ENCODE results near the gene RNF227. TPM values are rescaled to one million over a fixed set of nuclear protein-coding genes. Genes with fewer than 3 reads are reported as not detected.

RNF227 gene
- total RNA-seq, 1 experiment from 2014 or later, result 1.1 TPM

DNA sequence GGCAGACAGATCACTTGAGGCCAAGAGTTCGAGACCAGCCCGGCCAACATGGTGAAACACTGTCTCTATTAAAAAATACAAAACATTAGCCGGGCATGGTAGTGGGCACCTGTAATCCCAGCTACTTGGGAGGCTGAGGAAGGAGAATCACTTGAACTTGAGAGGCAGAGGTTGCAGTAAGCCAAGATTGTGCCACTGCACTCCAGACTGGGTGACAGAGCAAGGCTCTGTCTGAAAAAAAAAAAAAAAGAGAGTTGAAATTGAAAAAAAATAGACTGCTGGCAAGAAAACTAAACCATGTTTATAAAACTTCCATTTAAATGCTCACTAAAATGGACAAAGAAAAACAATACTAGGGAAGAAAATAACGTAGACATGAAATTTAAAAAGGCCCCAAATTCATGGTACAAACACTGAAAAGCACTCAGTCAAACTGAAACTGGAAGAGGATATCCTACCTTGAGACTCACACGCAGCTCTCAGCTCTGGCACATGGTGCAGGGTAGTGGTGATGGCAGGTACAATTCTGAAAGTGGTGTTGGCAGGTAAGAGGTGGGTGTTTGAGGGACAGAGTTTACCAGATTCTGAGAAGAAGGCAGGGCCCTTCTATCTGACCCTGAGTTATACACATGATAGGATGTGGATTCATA lies 35.2 kb upstream of the RNF227 start:
- Histone ChIP-seq H3K36me3 (ENCODE audit: insufficient read depth, low read length, poor library complexity, severe bottlenecking) (peaks cover 32% of the 10 kb centered on the region), H3K9me3 (ENCODE audit: low read depth, low read length, poor library complexity, severe bottlenecking) (no peaks in the 10 kb centered on the region), H3K4me3 (ENCODE audit: low read depth, low read length, poor library complexity, severe bottlenecking) (no peak overlapping the region), H3K4me1 (ENCODE audit: insufficient read depth, low read length, poor library complexity, severe bottlenecking) (no peaks in the 10 kb centered on the region), H3K27ac (ENCODE audit: low read depth, low read length, poor library complexity, severe bottlenecking) (no peak overlapping the region), H3K27me3 (replicated peaks; ENCODE audit: insufficient read depth, low read depth, low read length, poor library complexity) (no peaks in the 10 kb centered on the region)
- TF ChIP-seq, protein P1, sequence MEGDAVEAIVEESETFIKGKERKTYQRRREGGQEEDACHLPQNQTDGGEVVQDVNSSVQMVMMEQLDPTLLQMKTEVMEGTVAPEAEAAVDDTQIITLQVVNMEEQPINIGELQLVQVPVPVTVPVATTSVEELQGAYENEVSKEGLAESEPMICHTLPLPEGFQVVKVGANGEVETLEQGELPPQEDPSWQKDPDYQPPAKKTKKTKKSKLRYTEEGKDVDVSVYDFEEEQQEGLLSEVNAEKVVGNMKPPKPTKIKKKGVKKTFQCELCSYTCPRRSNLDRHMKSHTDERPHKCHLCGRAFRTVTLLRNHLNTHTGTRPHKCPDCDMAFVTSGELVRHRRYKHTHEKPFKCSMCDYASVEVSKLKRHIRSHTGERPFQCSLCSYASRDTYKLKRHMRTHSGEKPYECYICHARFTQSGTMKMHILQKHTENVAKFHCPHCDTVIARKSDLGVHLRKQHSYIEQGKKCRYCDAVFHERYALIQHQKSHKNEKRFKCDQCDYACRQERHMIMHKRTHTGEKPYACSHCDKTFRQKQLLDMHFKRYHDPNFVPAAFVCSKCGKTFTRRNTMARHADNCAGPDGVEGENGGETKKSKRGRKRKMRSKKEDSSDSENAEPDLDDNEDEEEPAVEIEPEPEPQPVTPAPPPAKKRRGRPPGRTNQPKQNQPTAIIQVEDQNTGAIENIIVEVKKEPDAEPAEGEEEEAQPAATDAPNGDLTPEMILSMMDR (conservative IDR thresholded peaks at IDR 0.05; ENCODE audit: low read depth, low read length), result no peak
- TF ChIP-seq EZH2 (IDR thresholded peaks at IDR 0.05; ENCODE audit: borderline replicate concordance, low read depth, low read length, poor library complexity, severe bottlenecking), result no peak
- DNase-seq (ENCODE audit: low spot score), result no peak
- intact Hi-C loops (cut with micrococcal nuclease; ENCODE audit: unreplicated experiment), result no loop called here
- no TSS peak for BruUV-seq (replicated peaks)
- POLR2A ChIA-PET (ENCODE audit: low non-redundant PET), result no interaction called here
- CTCF ChIA-PET, result no interaction called here

DNA sequence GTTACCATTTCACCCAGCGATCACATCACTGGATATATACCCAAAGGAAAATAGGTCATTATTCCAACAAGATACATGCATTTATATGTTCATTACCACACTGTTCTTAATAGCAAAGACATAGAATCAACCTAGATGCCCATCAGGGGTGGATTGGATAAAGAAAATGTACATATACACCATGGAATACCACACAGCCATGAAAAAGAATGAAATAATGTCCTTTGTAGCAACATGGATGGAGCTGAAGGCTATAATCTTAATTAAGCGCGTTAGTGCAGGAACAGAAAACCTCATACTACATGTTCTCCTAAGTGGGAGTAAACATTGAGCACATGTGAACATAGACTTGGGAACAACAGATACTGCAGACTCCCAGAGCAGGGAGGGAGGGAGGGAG lies 34.5 kb upstream of the RNF227 start:
- POLR2A ChIA-PET (ENCODE audit: low non-redundant PET), result no interaction called here
- intact Hi-C loops (cut with micrococcal nuclease; ENCODE audit: unreplicated experiment), result no loop called here

DNA sequence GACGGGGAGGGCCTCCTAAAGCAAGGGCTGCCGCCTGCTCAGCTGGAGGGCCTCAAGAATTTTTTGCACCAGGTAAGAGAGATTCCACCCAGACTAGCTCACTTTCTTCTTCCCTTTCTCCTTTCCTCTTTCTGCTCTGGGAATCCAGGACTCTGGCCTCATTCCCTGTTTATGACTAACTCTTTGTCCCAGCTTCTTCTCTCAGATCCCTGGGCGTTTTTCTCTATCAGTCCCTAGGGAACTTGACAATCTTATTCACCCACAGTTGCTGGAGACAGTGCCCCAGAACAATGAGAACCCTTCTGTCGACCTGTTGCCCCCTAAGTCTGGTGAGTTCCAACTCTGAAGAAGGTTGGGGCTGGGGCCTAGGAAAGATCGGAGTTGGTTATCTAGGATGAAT lies 31.6 kb upstream of the RNF227 start:
- Histone ChIP-seq H3K9me3 (ENCODE audit: low read depth, low read length, poor library complexity, severe bottlenecking) (no peaks in the 10 kb centered on the region), H3K36me3 (ENCODE audit: insufficient read depth, low read length, poor library complexity, severe bottlenecking) (peaks cover 66% of the 10 kb centered on the region), H3K27me3 (replicated peaks; ENCODE audit: insufficient read depth, low read depth, low read length, poor library complexity) (no peaks in the 10 kb centered on the region), H3K4me3 (ENCODE audit: low read depth, low read length, poor library complexity, severe bottlenecking) (no peak overlapping the region), H3K27ac (ENCODE audit: low read depth, low read length, poor library complexity, severe bottlenecking) (no peak overlapping the region), H3K4me1 (ENCODE audit: insufficient read depth, low read length, poor library complexity, severe bottlenecking) (no peaks in the 10 kb centered on the region)
- no peak for DNase-seq (ENCODE audit: low spot score)
- intact Hi-C loops (cut with micrococcal nuclease; ENCODE audit: unreplicated experiment), result no loop called here
- ChIA-PET POLR2A (ENCODE audit: low non-redundant PET) (no interaction called here), CTCF (no interaction called here)
- no TSS peak for BruUV-seq (replicated peaks)
- TF ChIP-seq EZH2 (IDR thresholded peaks at IDR 0.05; ENCODE audit: borderline replicate concordance, low read depth, low read length, poor library complexity, severe bottlenecking), result no peak
- TF ChIP-seq, protein P1 (conservative IDR thresholded peaks at IDR 0.05; ENCODE audit: low read depth, low read length), result no peak

More for the DNA sequence above, 34.5 kb upstream of the RNF227 start:
- H3K4me3 ChIP-seq (ENCODE audit: low read depth, low read length, poor library complexity, severe bottlenecking), result no peak overlapping the region
- no peak overlapping the region for H3K27ac ChIP-seq (ENCODE audit: low read depth, low read length, poor library complexity, severe bottlenecking)
- no peaks in the 10 kb centered on the region for H3K9me3 ChIP-seq (ENCODE audit: low read depth, low read length, poor library complexity, severe bottlenecking)
- no TSS peak for BruUV-seq (replicated peaks)
- CTCF ChIA-PET, result no interaction called here
- no peaks in the 10 kb centered on the region for H3K4me1 ChIP-seq (ENCODE audit: insufficient read depth, low read length, poor library complexity, severe bottlenecking)
- no peaks in the 10 kb centered on the region for H3K27me3 ChIP-seq (replicated peaks; ENCODE audit: insufficient read depth, low read depth, low read length, poor library complexity)
- no peak for DNase-seq (ENCODE audit: low spot score)
- peaks cover 39% of the 10 kb centered on the region for H3K36me3 ChIP-seq (ENCODE audit: insufficient read depth, low read length, poor library complexity, severe bottlenecking)
- no peak for TF ChIP-seq EZH2 (IDR thresholded peaks at IDR 0.05; ENCODE audit: borderline replicate concordance, low read depth, low read length, poor library complexity, severe bottlenecking)
- TF ChIP-seq, protein P1 (conservative IDR thresholded peaks at IDR 0.05; ENCODE audit: low read depth, low read length), result no peak

Data from A673 (cell line).